Natural killer cell (primary cell): ENCODE results near the gene PEDS1. TPM values are rescaled to one million over a fixed set of nuclear protein-coding genes. Genes with fewer than 3 reads are reported as not detected.
"Not testable (repeated sequence)": the region's sequence is repeated elsewhere in the genome, so short reads cannot be mapped to it uniquely, and the experiment has no call there.

ENCODE experiments used
- ATAC-seq, 3 donors: fragments of 150-1000 bp in 2 of 3; fragments of 200-7000 bp in 1 of 3; cut with Tn5 transposase; 1 replicate in 1 of 3; 2 replicates in 2 of 3; pipeline ENCODE4 v1.10.0; 2021; ENCODE audit warnings: mild to moderate bottlenecking in 2 of 3, moderate library complexity in 2 of 3
- DNase-seq, 2 donors: peaks; one replicate each; pipeline versions ENCODE4 v3.0.0 to v3.0.0-alpha.2; 2013 to 2021; ENCODE audit warnings: mixed read lengths in 1 of 2
- H3K27ac ChIP-seq: one replicate; pipeline ENCODE4 v1.5.1; 2013; ENCODE audit warnings: mild to moderate bottlenecking, low read length
- H3K27me3 ChIP-seq: one replicate; pipeline ENCODE4 v1.6.1; 2013; ENCODE audit warnings: low read length; ENCODE audit not compliant: control insufficient read depth, insufficient read depth
- H3K36me3 ChIP-seq: one replicate; pipeline ENCODE4 v1.6.1; 2013; ENCODE audit warnings: low read length; ENCODE audit not compliant: control insufficient read depth, insufficient read depth
- H3K4me1 ChIP-seq: one replicate; pipeline ENCODE4 v1.6.1; 2013; ENCODE audit warnings: low read length; ENCODE audit not compliant: control insufficient read depth, insufficient read depth
- H3K4me3 ChIP-seq: one replicate; pipeline ENCODE4 v1.5.1; 2013; ENCODE audit warnings: low read length
- H3K9me3 ChIP-seq: one replicate; pipeline ENCODE4 v1.6.1; 2013; ENCODE audit warnings: low read length; ENCODE audit not compliant: control insufficient read depth, insufficient read depth
- H3K27ac Mint-ChIP-seq, 2 donors: one replicate each; pipeline ENCODE4 v1.8.0; 2022; ENCODE audit warnings: mild to moderate bottlenecking in 2 of 2, mixed read lengths in 2 of 2, moderate library complexity in 1 of 2
- H3K27me3 Mint-ChIP-seq, 2 donors: one replicate each; pipeline ENCODE4 v1.8.0; 2022; ENCODE audit warnings: low read depth in 2 of 2, mixed read lengths in 2 of 2
- H3K36me3 Mint-ChIP-seq: one replicate; pipeline ENCODE4 v1.8.0; 2022; ENCODE audit warnings: mixed read lengths
- H3K4me1 Mint-ChIP-seq, 2 donors: one replicate each; pipeline ENCODE4 v1.8.0; 2022; ENCODE audit warnings: mixed read lengths in 2 of 2
- H3K4me3 Mint-ChIP-seq: one replicate; pipeline ENCODE4 v1.8.0; 2022; ENCODE audit warnings: mild to moderate bottlenecking, moderate library complexity, mixed read lengths
- H3K9me3 Mint-ChIP-seq, 2 donors: one replicate each; pipeline ENCODE4 v1.8.0; 2022; ENCODE audit warnings: mixed read lengths in 2 of 2
- CTCF ChIP-seq: fragments of 200-600 bp; IDR thresholded peaks from one replicate; pipeline ENCODE4 v1.8.0; 2022; ENCODE audit warnings: antibody characterized with exemption
- WGBS: methylation state at CpG from one replicate; pipeline ENCODE4 v1.1.7; 2013; ENCODE audit warnings: missing lambda C conversion rate; ENCODE audit not compliant: insufficient coverage; 5-methylcytosine and 5-hydroxymethylcytosine counted together
- intact Hi-C: fragments of 100-400 bp; cut with micrococcal nuclease; formaldehyde crosslinking; loops from one replicate; pipeline ENCODE4 v1.14.2; 2022
- total RNA-seq, 4 donors: library from RNA; stranded (reverse); fragments of 120-200 nt in 1 of 4; gene quantifications; one replicate each; pipeline versions ENCODE4 v1.2.3 to v1.2.4, GENCODE V29; 2013 to 2022

PEDS1 gene
- total RNA-seq, 3 donors from 2014 or later (not counting 1 experiment from before 2014, with no cell fraction given) = 27.4 to 32.8 (median 31.5) TPM

GRCh38 chr20:50138479-50139393, 14.8 kb downstream of the PEDS1 start:
- intact Hi-C loops = no loop called here
- WGBS = 92% methylated on average over 29 of the region's 29 CpGs
- no peaks in the 10 kb centered on the region for H3K27me3 Mint-ChIP-seq
- peaks cover 37 to 43% of the 10 kb centered on the region in 2 donors for H3K4me1 Mint-ChIP-seq
- Histone ChIP-seq H3K27me3 (no peaks in the 10 kb centered on the region), H3K4me3 (no peak overlapping the region), H3K27ac (no peak overlapping the region), H3K4me1 (no peaks in the 10 kb centered on the region), H3K9me3 (no peaks in the 10 kb centered on the region), H3K36me3 (peaks cover 43% of the 10 kb centered on the region)
- TF ChIP-seq CTCF = no peak
- no peak overlapping the region for H3K4me3 Mint-ChIP-seq
- DNase-seq (no peak), ATAC-seq (no peak)
- H3K27ac Mint-ChIP-seq = peak overlapping the region; percentile 36 to 63
- no peaks in the 10 kb centered on the region for H3K9me3 Mint-ChIP-seq
- no peaks in the 10 kb centered on the region for H3K36me3 Mint-ChIP-seq

GRCh38 chr20:50138120-50138478, 15.4 kb downstream of the PEDS1 start:
- Histone ChIP-seq H3K4me3 (no peak overlapping the region), H3K9me3 (no peaks in the 10 kb centered on the region), H3K36me3 (peaks cover 42% of the 10 kb centered on the region), H3K27ac (no peak overlapping the region), H3K4me1 (no peaks in the 10 kb centered on the region), H3K27me3 (no peaks in the 10 kb centered on the region)
- peak overlapping the region; percentile 58 to 63 for H3K27ac Mint-ChIP-seq
- no peaks in the 10 kb centered on the region for H3K27me3 Mint-ChIP-seq
- intact Hi-C loops = no loop called here
- no peaks in the 10 kb centered on the region for H3K36me3 Mint-ChIP-seq
- DNase-seq = no peak
- H3K4me3 Mint-ChIP-seq = no peak overlapping the region
- 99% methylated on average over 5 of the region's 5 CpGs for WGBS
- H3K4me1 Mint-ChIP-seq = peaks cover 34 to 40% of the 10 kb centered on the region in 2 donors
- no peaks in the 10 kb centered on the region for H3K9me3 Mint-ChIP-seq
- TF ChIP-seq CTCF = no peak
- ATAC-seq = no peak

GRCh38 chr20:50137702-50138101, 15.8 kb downstream of the PEDS1 start:
- H3K4me3 Mint-ChIP-seq, H3K4me1 ChIP-seq, H3K27me3 Mint-ChIP-seq, H3K27me3 ChIP-seq, H3K9me3 ChIP-seq, H3K4me3 ChIP-seq, H3K36me3 Mint-ChIP-seq, H3K9me3 Mint-ChIP-seq, H3K27ac ChIP-seq, ATAC-seq, DNase-seq, intact Hi-C loops: not testable (repeated sequence)
- Mint-ChIP-seq H3K27ac (peak overlapping the region; percentile 58 to 63), H3K4me1 (peaks cover 30 to 36% of the 10 kb centered on the region in 2 donors)
- 97% methylated on average over 12 of the region's 13 CpGs for WGBS
- H3K36me3 ChIP-seq = peaks cover 40% of the 10 kb centered on the region

GRCh38 chr20:50136822-50137599, 16.5 kb downstream of the PEDS1 start:
- H3K4me1 ChIP-seq = no peaks in the 10 kb centered on the region
- H3K27me3 ChIP-seq = no peaks in the 10 kb centered on the region
- WGBS = 95% methylated on average over 15 of the region's 15 CpGs
- intact Hi-C loops = no loop called here
- Mint-ChIP-seq H3K4me3 (no peak overlapping the region), H3K36me3 (no peaks in the 10 kb centered on the region), H3K9me3 (no peaks in the 10 kb centered on the region), H3K27ac (peak overlapping the region; percentile 58 to 63), H3K4me1 (peaks cover 24 to 36% of the 10 kb centered on the region in 2 donors), H3K27me3 (no peaks in the 10 kb centered on the region)
- H3K36me3 ChIP-seq = peaks cover 34% of the 10 kb centered on the region
- TF ChIP-seq CTCF = no peak
- no peak for ATAC-seq
- no peak overlapping the region for H3K4me3 ChIP-seq
- no peaks in the 10 kb centered on the region for H3K9me3 ChIP-seq
- H3K27ac ChIP-seq = no peak overlapping the region
- DNase-seq = no peak

GRCh38 chr20:50135157-50135556, 18.4 kb downstream of the PEDS1 start:
- peaks cover 26% of the 10 kb centered on the region for H3K36me3 ChIP-seq
- H3K4me1 Mint-ChIP-seq = peaks cover 21 to 28% of the 10 kb centered on the region in 2 donors

More at GRCh38 chr20:50135157-50135556, 18.4 kb downstream of the PEDS1 start:
- WGBS = 92% methylated on average over 6 of the region's 7 CpGs
- H3K36me3 Mint-ChIP-seq, H3K9me3 Mint-ChIP-seq, H3K27me3 ChIP-seq, ATAC-seq, H3K27ac Mint-ChIP-seq, H3K4me3 Mint-ChIP-seq, H3K27ac ChIP-seq, intact Hi-C loops, H3K9me3 ChIP-seq, H3K27me3 Mint-ChIP-seq, H3K4me1 ChIP-seq, DNase-seq, H3K4me3 ChIP-seq: not testable (repeated sequence)
